ENCODE results near the gene COL15A1.

DNA sequence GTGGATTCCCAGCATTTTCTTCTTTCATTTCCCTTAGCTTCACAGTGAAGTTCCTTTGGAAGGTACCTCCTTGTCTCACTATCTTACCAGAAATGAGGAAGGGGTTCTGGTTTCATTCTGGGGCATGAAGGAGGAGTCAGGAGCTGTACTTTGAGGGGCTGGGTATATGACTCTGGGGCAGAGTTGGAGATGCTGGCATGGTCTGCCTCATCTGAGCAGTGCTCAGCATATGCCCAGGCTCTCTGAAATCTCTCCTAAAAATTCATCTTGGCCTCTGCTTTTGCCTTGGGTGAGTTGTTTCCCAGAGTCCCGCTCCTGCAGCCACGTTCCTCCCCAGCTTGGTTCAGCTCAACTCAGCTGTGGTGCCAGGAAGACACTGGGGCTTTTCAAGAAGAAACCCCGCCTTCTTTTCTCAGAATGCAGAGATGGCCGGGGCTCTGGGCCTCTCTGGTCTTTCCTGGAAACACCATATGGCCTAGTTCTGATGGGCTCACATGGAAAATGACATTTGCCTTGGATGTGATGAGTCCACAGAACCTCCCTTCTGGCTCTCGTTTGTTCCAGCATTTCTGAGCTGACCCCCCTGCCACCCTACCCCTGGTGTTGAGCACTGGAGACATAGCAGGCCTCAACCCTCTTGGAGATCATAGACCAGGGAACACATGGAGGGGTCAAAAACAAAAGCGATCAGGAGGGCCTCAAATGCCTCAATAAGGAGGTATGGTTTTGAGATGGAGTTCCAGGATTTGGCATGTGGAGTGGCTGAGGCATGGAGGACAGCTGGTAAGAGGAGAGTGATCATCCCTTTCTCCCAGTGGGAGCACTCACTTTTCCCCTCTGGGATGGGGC lies 149.2 kb downstream of the COL15A1 start:
- TF ChIP-seq HDGF (IDR thresholded peaks at IDR 0.05; ENCODE audit: borderline replicate concordance) (no peak), ZNF384 (IDR thresholded peaks at IDR 0.05) (no peak), SP1 (IDR thresholded peaks at IDR 0.05) (no peak), ELF4 (IDR thresholded peaks at IDR 0.05) (no peak), FOXA1 (IDR thresholded peaks at IDR 0.05) (no peak), NFRKB (IDR thresholded peaks at IDR 0.05) (no peak), LEF1 (IDR thresholded peaks at IDR 0.05; ENCODE audit: borderline replicate concordance) (no peak), FOXK2 (IDR thresholded peaks at IDR 0.05) (no peak), BHLHE40 (IDR thresholded peaks at IDR 0.05; ENCODE audit: borderline replicate concordance) (no peak)
- TF ChIP-seq, protein P1, sequence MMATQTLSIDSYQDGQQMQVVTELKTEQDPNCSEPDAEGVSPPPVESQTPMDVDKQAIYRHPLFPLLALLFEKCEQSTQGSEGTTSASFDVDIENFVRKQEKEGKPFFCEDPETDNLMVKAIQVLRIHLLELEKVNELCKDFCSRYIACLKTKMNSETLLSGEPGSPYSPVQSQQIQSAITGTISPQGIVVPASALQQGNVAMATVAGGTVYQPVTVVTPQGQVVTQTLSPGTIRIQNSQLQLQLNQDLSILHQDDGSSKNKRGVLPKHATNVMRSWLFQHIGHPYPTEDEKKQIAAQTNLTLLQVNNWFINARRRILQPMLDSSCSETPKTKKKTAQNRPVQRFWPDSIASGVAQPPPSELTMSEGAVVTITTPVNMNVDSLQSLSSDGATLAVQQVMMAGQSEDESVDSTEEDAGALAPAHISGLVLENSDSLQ (IDR thresholded peaks at IDR 0.05): no peak
